Activated naive CD4-positive, alpha-beta T cell treated with anti-CD3 and anti-CD28 coated beads for 36 hours (primary cell): ENCODE data around the gene ZBTB43. TPM values are rescaled to one million over a fixed set of nuclear protein-coding genes. Genes with fewer than 3 reads are reported as not detected.
"Not testable (repeated sequence)": the region's sequence is repeated elsewhere in the genome, so short reads cannot be mapped to it uniquely, and the experiment has no call there.

ENCODE experiments used
- CTCF ChIA-PET: fragments of 350-600 bp; sonication (Branson Sonifier 250); formaldehyde crosslinking; loops from one replicate; lab custom pipeline; 2021; ENCODE audit warnings: antibody characterized with exemption; lab: Charles Lee
- DNase-seq: peaks from one replicate; pipeline ENCODE4 v3.0.0-alpha.2; 2020
- H3K27ac Mint-ChIP-seq: one replicate; pipeline ENCODE4 v1.8.0; 2021; ENCODE audit warnings: mild to moderate bottlenecking, mixed read lengths
- H3K27me3 Mint-ChIP-seq: one replicate; pipeline ENCODE4 v1.8.0; 2021; ENCODE audit warnings: low read depth, mixed read lengths
- H3K36me3 Mint-ChIP-seq: one replicate; pipeline ENCODE4 v1.8.0; 2021; ENCODE audit warnings: low read depth, mixed read lengths
- H3K4me1 Mint-ChIP-seq: one replicate; pipeline ENCODE4 v1.8.0; 2021; ENCODE audit warnings: low read depth, mixed read lengths
- H3K4me3 Mint-ChIP-seq: one replicate; pipeline ENCODE4 v1.8.0; 2021; ENCODE audit warnings: mild to moderate bottlenecking, moderate library complexity, mixed read lengths
- H3K9me3 Mint-ChIP-seq: one replicate; pipeline ENCODE4 v1.8.0; 2021; ENCODE audit warnings: mixed read lengths
- intact Hi-C: fragments of 100-400 bp; cut with micrococcal nuclease; formaldehyde crosslinking; loops from one replicate; pipeline ENCODE4 v1.15.1; 2023
- total RNA-seq, 2 experiments: library from RNA; stranded (reverse); gene quantifications; one replicate each; pipeline ENCODE4 v1.2.3, GENCODE V29; 2021

The ZBTB43 gene
- total RNA-seq, 2 experiments from 2014 or later, result 20.9 to 25.9 TPM

DNA sequence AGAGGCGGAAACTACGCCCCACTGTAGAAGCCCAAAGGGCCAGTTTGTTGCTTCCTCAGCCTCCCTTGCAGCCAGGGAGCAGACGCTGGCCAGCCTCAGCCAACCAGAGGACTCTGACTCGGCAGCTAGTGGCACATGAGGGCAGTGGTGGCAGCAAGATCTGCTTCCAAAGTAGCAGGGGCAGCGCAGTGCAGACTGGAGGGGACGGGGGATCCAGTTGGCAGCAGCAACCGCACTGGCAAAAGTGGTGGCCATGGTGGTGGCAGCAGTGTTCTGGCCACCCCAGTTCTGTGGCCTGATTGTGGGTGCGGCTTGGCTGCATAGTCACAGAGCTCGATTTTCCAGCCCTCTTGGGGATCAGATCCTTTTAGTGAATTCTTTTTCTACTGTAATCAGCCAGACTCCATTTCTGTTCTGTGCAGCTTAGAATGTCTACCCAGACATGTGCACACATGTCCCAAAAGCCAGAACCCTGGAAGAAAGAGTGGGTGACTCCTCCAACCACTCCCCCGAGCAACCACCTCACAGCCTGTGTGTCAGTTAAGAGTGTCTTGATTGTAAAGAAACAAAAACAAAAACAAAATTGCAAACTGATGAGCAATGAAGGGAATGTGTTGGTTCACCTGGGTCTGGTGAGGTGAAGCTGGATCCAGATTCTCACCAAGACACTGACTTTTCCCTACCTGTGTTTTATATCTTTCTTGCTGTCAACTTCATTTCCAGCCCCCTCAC, 11.0 kb upstream of the ZBTB43 start:
- CTCF ChIA-PET, result no interaction called here
- Mint-ChIP-seq H3K27me3 (peaks cover 17% of the 10 kb centered on the region), H3K36me3 (no peaks in the 10 kb centered on the region), H3K27ac (no peak overlapping the region), H3K4me1 (no peaks in the 10 kb centered on the region), H3K9me3 (no peaks in the 10 kb centered on the region), H3K4me3 (no peak overlapping the region)
- intact Hi-C loops, result no loop called here
- DNase-seq, result no peak

DNA sequence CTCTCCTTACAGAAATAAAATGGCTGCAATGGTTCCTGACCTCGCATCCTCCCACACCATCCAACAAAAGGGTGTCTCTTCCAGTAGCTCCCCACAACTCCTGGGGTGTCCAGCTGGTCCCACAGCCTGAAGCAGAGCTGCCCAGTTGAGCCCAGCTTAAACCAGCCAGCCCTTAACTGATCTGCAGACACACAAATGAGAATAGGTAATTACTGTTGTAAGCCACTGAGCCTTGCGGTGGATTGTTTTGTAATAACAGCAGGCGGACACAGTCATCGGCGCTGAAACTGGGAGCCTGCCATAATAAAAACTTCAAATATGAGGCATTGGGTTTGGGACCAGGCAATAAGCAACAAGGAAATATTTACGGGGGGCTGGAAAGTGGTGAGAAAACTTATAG, 10.4 kb upstream of the ZBTB43 start:
- no peaks in the 10 kb centered on the region for H3K36me3 Mint-ChIP-seq
- H3K27ac Mint-ChIP-seq, result no peak overlapping the region
- DNase-seq, result no peak
- H3K27me3 Mint-ChIP-seq, result peaks cover 17% of the 10 kb centered on the region
- H3K4me3 Mint-ChIP-seq, result no peak overlapping the region
- no peaks in the 10 kb centered on the region for H3K4me1 Mint-ChIP-seq
- H3K9me3 Mint-ChIP-seq, result no peaks in the 10 kb centered on the region
- intact Hi-C loops, result no loop called here
- CTCF ChIA-PET, result no interaction called here

DNA sequence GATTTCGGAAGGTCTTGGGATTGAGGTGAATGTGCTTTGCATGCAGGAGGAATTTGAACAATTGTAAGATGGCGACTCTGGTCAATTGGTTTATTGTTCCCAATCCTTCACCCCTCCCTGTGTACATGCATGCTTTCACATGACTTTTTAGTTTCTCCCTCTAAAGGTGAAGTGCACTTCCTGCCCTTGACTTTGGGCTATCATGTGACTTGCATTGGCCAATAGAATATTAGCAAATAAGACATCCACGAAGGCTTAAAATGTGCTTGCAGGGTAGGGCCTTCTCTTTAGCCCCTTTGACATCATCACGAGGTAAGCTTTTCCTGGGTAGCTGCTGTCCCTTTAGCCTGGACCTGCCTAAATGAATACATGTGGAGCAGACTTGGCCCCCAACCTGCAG, 8.1 kb upstream of the ZBTB43 start:
- no peak for DNase-seq
- Mint-ChIP-seq H3K36me3 (no peaks in the 10 kb centered on the region), H3K27me3 (peaks cover 11% of the 10 kb centered on the region), H3K9me3 (no peaks in the 10 kb centered on the region), H3K27ac (no peak overlapping the region), H3K4me3 (no peak overlapping the region), H3K4me1 (no peaks in the 10 kb centered on the region)
- CTCF ChIA-PET, result interaction anchor here (0.7 kb wide), 2 partner anchors 69 to 91 kb away, joined by 4 to 7 read pairs; no protein-coding TSS in a partner anchor
- intact Hi-C loops, result no loop called here

DNA sequence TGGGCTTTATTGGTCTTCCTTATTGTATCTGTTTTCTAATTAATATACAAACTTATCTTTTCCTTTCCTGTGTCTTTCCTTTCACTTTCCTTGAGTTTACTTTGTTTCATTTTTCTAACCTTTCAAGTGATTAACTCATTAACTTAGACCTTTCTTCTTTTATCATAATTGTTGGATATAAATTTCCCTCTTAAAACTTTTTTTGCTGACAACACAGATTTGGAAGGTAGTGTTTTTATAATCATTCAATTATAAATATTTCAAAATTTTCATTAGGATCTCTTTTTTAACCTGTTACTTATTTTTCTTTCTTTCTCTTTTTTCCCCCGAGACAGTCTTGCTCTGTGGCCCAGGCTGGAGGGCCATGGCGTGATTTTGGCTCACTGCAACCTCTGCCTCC, 6.9 kb upstream of the ZBTB43 start:
- Mint-ChIP-seq H3K36me3 (no peaks in the 10 kb centered on the region), H3K27ac (no peak overlapping the region), H3K9me3 (no peaks in the 10 kb centered on the region), H3K27me3 (peaks cover 7% of the 10 kb centered on the region), H3K4me1 (no peaks in the 10 kb centered on the region), H3K4me3 (no peak overlapping the region)
- no peak for DNase-seq
- intact Hi-C loops, result no loop called here
- CTCF ChIA-PET, result interaction anchor here (0.7 kb wide), 1 partner anchor 10 kb away, joined by 3 read pairs; no protein-coding TSS in a partner anchor

DNA sequence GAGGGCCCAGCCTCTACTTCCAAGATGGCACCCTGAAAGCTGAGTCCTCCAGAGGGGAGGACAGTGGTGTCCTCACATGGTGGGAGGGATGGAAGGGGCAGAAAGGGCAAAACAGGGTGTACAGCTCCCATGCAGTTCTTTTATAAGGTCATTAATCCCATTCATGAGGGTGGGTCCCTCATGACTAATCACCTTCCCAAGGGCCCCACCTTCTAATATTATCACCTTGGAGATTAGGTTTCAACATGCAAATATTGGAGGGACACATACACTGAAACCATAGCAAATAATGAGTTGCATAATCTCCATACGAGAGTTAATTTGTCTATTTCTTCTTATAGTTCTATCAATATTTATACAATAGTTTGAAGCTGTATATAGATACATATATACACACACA, 5.8 kb upstream of the ZBTB43 start:
- Mint-ChIP-seq H3K27me3 (no peaks in the 10 kb centered on the region), H3K9me3 (no peaks in the 10 kb centered on the region), H3K4me3 (no peak overlapping the region), H3K4me1 (peaks cover 2% of the 10 kb centered on the region), H3K27ac (no peak overlapping the region), H3K36me3 (no peaks in the 10 kb centered on the region)
- CTCF ChIA-PET, result interaction anchor here (0.6 kb wide), 1 partner anchor 33 kb away, joined by 3 read pairs; no protein-coding TSS in a partner anchor
- intact Hi-C loops, result no loop called here
- DNase-seq, result no peak

DNA sequence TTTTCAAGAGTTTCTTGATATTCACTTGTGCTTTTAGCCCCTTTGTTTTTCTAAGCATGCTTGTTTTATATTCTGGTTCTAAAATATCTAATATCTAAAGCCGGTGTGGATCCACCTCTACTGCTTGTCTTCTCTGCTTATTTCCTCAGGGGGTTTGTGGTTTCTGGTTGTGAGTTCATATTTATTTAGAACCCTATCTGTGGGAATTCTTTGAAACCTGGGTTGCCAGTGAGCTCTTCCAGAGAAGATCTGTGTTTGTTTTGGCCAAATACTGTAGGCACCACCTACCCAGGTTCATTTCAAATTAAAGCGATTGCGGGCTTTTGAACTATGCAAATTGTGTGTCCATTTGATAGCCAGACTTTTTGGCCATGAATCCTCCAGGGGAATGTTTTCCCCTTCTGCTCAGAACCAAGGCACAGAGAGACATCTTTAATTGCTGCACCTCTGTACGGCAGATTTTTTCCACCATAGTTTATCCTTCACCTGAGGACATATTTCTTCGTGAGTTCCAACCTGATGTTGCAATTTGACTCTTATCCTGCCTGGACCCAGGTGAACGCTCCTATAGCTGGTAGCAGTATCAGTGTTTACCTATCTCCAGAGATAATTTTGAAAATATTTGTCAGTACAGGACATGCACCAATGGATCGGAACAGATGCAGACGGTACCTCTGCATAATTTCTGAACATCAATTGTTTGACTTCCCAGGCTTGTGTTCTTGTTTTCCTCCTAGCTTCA, 2.4 kb upstream of the ZBTB43 start:
- Mint-ChIP-seq H3K27me3 (no peaks in the 10 kb centered on the region), H3K36me3 (peaks cover 4% of the 10 kb centered on the region), H3K27ac (no peak overlapping the region), H3K4me3 (no peak overlapping the region), H3K9me3 (no peaks in the 10 kb centered on the region), H3K4me1 (peaks cover 25% of the 10 kb centered on the region)
- CTCF ChIA-PET, result interaction anchor here (0.6 to 2.4 kb wide), 4 partner anchors 41 to 1836 kb away, joined by 3 to 7 read pairs (median 4); no protein-coding TSS in a partner anchor
- intact Hi-C loops, result loop anchor here (10.0 kb wide), 2 partner anchors 112 to 182 kb away; partner anchors contain the start of gene RALGPS1
- no peak for DNase-seq

DNA sequence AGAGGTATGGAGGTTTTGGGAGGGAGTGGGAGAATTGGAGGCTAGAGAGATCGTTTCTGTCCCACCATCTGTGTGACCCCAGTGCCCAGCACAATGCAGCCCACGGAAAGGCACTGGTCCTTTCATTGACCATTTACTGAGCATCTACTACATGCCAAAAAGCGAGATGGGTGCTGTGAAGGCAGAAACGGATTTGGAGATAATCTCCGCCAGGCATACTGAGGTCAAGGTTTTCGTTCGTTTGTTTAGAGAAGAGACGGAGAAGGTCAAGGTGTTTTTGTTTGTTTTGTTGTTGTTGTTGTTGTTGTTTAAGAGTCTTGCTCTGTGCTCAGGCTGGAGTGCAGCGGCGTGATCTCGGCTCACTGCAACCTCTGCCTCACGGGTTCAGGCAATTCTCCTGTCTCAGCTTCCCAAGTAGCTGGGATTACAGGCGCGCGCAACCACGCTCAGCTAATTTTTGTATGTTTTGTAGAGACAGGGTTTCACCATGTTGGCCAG, 593 bp upstream of the ZBTB43 start:
- intact Hi-C loops, result loop anchor here (1.0 to 10.0 kb wide), 5 partner anchors 55 to 181 kb away; partner anchors contain the start of genes RALGPS1 and ZBTB34
- H3K4me1 Mint-ChIP-seq, result peaks cover 30% of the 10 kb centered on the region
- H3K9me3 Mint-ChIP-seq, result no peaks in the 10 kb centered on the region
- no peak for DNase-seq
- peaks cover 4% of the 10 kb centered on the region for H3K36me3 Mint-ChIP-seq
- CTCF ChIA-PET, result interaction anchor here (0.6 to 0.8 kb wide), 2 partner anchors 55 to 99 kb away, joined by 3 read pairs; no protein-coding TSS in a partner anchor
- peak overlapping the region; percentile 89 for H3K4me3 Mint-ChIP-seq
- no peaks in the 10 kb centered on the region for H3K27me3 Mint-ChIP-seq
- H3K27ac Mint-ChIP-seq, result peak overlapping the region; percentile 84

DNA sequence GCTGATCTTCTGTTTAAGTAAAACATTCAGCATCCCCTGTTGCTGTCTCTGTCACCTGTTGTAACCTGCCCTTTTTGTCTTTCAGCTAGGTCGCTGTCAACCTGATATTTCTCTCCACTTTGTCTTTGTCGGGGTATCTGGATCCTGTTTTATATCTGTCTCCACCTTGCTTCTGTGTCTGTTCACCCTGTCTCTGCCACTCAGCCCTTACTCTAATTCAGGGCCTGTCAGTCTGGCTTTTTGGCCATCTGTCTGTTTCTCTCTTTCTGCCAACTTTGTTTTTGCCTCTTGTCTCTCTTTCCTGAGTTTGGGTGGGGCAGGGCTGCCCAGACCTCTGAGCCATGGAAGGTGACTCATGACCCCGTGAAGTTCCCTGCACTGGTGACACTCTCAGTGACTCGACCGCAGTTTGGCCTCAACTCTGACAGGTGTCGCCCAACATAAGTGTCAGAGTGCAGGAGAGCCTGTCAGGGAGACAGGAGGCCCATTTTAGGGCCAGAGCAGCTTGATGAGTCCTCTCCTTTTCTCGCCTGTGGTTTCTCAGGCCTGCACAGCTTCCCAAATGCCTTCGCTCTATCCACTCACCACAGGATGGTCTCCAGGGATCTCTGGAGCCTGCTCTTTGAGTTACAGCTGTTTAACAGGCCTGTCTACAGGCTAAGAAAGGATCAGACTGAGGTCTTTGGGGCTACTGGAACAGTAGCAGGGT, 868 bp downstream of the ZBTB43 start:
- Mint-ChIP-seq H3K27me3 (no peaks in the 10 kb centered on the region), H3K9me3 (no peaks in the 10 kb centered on the region), H3K4me1 (peaks cover 30% of the 10 kb centered on the region), H3K36me3 (peaks cover 6% of the 10 kb centered on the region), H3K27ac (peak overlapping the region; percentile 95), H3K4me3 (peak overlapping the region; percentile 89)
- intact Hi-C loops, result loop anchor here (1.0 to 10.0 kb wide), 6 partner anchors 14 to 622 kb away; partner anchors contain the start of genes RALGPS1 and ZBTB34
- CTCF ChIA-PET, result interaction anchor here (0.5 to 1.5 kb wide), 3 partner anchors 14 to 458 kb away, joined by 3 to 5 read pairs (median 3); no protein-coding TSS in a partner anchor
- DNase-seq, result peak; percentile 92

DNA sequence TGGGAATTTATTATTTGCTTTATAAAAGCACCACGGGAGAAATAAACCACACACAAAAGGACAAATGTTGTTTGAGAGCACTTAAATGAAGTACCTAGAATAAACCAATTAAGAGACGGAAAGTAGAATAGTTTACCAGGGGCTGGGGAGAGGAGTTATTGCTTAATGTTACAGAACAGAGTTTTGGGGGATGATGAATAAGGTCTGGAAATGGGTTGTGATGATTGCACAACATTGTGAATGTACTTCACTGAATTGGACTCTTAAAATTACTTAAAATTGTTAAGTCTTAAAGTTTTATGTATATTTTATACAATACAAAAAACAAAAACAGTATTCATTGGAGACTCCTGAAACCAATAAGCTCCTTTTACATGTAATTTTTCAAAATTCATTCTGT, 1.5 kb downstream of the ZBTB43 start:
- H3K4me1 Mint-ChIP-seq, result peaks cover 30% of the 10 kb centered on the region
- DNase-seq, result no peak
- H3K9me3 Mint-ChIP-seq, result no peaks in the 10 kb centered on the region
- H3K27ac Mint-ChIP-seq, result peak overlapping the region; percentile 95
- H3K4me3 Mint-ChIP-seq, result peak overlapping the region; percentile 89
- no peaks in the 10 kb centered on the region for H3K27me3 Mint-ChIP-seq
- CTCF ChIA-PET, result interaction anchor here (1.5 kb wide), 1 partner anchor 14 kb away, joined by 5 read pairs; no protein-coding TSS in a partner anchor
- intact Hi-C loops, result loop anchor here (5.0 to 10.0 kb wide), 3 partner anchors 108 to 621 kb away; partner anchors contain the start of gene RALGPS1
- peaks cover 8% of the 10 kb centered on the region for H3K36me3 Mint-ChIP-seq

DNA sequence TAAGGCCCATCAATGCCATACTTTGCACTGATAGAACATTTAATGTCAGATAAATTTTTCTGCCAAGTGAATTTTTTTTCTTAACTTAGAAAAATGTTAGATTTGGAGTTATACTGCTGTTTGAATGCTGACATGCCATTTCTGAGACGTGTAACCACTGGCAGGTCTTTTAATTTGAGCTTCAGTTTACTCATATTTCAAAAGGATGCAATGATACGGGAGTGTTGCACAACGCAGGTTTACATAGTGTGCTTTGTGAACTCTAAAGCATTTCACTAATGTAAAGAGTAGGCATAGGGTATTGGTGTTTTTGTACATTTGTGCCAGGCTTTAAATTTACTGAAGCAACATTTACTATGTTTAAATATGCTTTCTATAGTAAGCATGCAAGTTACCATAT, 4.2 kb downstream of the ZBTB43 start:
- H3K9me3 Mint-ChIP-seq, result peaks cover 2% of the 10 kb centered on the region
- intact Hi-C loops, result loop anchor here (5.0 to 10.0 kb wide), 3 partner anchors 106 to 618 kb away; partner anchors contain the start of gene RALGPS1
- H3K36me3 Mint-ChIP-seq, result peaks cover 30% of the 10 kb centered on the region
- CTCF ChIA-PET, result no interaction called here
- peaks cover 36% of the 10 kb centered on the region for H3K4me1 Mint-ChIP-seq
- H3K4me3 Mint-ChIP-seq, result no peak overlapping the region
- no peak for DNase-seq
- no peak overlapping the region for H3K27ac Mint-ChIP-seq
- no peaks in the 10 kb centered on the region for H3K27me3 Mint-ChIP-seq

DNA sequence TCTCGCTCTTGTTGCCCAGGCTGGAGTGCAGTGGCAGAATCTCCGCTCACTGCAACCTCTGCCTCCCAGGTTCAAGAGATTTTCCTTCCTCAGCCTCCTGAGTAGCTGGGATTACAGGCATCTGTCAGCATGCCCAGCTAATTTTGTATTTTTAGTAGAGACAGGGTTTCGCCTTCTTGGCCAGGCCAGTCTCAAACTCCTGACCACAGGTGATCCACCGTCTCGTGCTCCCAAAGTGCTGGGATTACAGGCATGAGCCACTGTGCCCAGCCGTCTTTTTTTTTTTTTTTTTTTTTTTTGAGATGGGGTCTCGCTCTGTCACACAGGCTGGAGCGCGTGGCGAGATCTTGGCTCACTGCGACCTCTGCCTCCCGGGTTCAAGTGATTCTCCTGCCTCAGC, 5.4 kb downstream of the ZBTB43 start:
- H3K9me3 Mint-ChIP-seq, DNase-seq, H3K4me3 Mint-ChIP-seq, H3K27me3 Mint-ChIP-seq, H3K27ac Mint-ChIP-seq, intact Hi-C loops, CTCF ChIA-PET: not testable (repeated sequence)
- H3K4me1 Mint-ChIP-seq, result peaks cover 33% of the 10 kb centered on the region
- peaks cover 38% of the 10 kb centered on the region for H3K36me3 Mint-ChIP-seq
